NCI-H2196 treated with DMSO at 0.1 percent for 48 hours (cell line): Measurements from ENCODE around the gene ADAP1.
"Not testable (repeated sequence)": the region's sequence is repeated elsewhere in the genome, so short reads cannot be mapped to it uniquely, and the experiment has no call there.

Source experiments
- DNase-seq: peaks from one replicate; lab custom pipeline; 2025; ENCODE audit not compliant: unreplicated experiment; lab: John Stamatoyannopoulos, UW

Gene ADAP1

GRCh38 chr7:883055-884021, 71.1 kb downstream of the ADAP1 start:
- DNase-seq = no peak

GRCh38 chr7:882336-883035, 72.0 kb downstream of the ADAP1 start:
- no peak for DNase-seq

GRCh38 chr7:881441-882234, 72.8 kb downstream of the ADAP1 start:
- DNase-seq = no peak

- DNase-seq = no peak
These were observed 74.0 kb downstream of the ADAP1 start for GRCh38 chr7:880450-880849.

GRCh38 chr7:879706-880105, 74.8 kb downstream of the ADAP1 start:
- no peak for DNase-seq

GRCh38 chr7:879093-879492, 75.4 kb downstream of the ADAP1 start:
- no peak for DNase-seq

GRCh38 chr7:877312-878232, 76.9 kb downstream of the ADAP1 start:
- DNase-seq = peak; percentile 38

- DNase-seq = no peak
These were observed 77.5 kb downstream of the ADAP1 start for GRCh38 chr7:876972-877311.

- peak; percentile 95 for DNase-seq
These were observed 78.2 kb downstream of the ADAP1 start, which contains the start of gene GET4 for GRCh38 chr7:876077-876971. GET4 (plus strand) TSS chr7:876554; CDS start chr7:876646, 92 bp downstream.

GRCh38 chr7:875476-876076, 78.9 kb downstream of the ADAP1 start:
- DNase-seq = no peak

GRCh38 chr7:875051-875450, 79.4 kb downstream of the ADAP1 start:
- peak; percentile 23 for DNase-seq

GRCh38 chr7:874031-874749, 80.3 kb downstream of the ADAP1 start:
- no peak for DNase-seq

GRCh38 chr7:873367-874002, 81.0 kb downstream of the ADAP1 start:
- peak; percentile 73 for DNase-seq

GRCh38 chr7:872685-873084, 81.8 kb downstream of the ADAP1 start:
- not testable (repeated sequence) for DNase-seq

GRCh38 chr7:871900-872537, 82.5 kb downstream of the ADAP1 start:
- DNase-seq = no peak

- DNase-seq = no peak
These were observed 85.1 kb downstream of the ADAP1 start for GRCh38 chr7:869348-869747.

- no peak for DNase-seq
These were observed 86.3 kb downstream of the ADAP1 start for GRCh38 chr7:868189-868486.
